Fibroblast of upper back skin (primary cell): ENCODE data around the gene EPHA4.

Source experiments
- DNase-seq: peaks from one replicate; pipeline ENCODE4 v3.0.0-alpha.2; 2013

The EPHA4 gene

GRCh38 chr2:221464971-221465370 is 107.1 kb downstream of the EPHA4 start:
- DNase-seq = no peak

- DNase-seq = no peak
Measured at GRCh38 chr2:221463241-221463896, 108.7 kb downstream of the EPHA4 start.

- peak; percentile 67 for DNase-seq
Measured at GRCh38 chr2:221461901-221462300, 110.2 kb downstream of the EPHA4 start.

GRCh38 chr2:221460136-221460535 is 112.0 kb downstream of the EPHA4 start:
- DNase-seq = no peak

GRCh38 chr2:221458578-221458977 is 113.5 kb downstream of the EPHA4 start:
- DNase-seq = no peak

GRCh38 chr2:221455214-221455613 is 116.9 kb downstream of the EPHA4 start:
- no peak for DNase-seq

- DNase-seq = no peak
Measured at GRCh38 chr2:221454459-221455105, 117.5 kb downstream of the EPHA4 start.

GRCh38 chr2:221451862-221452788 is 120.0 kb downstream of the EPHA4 start:
- DNase-seq = no peak

GRCh38 chr2:221450280-221450679 is 121.8 kb downstream of the EPHA4 start:
- no peak for DNase-seq

GRCh38 chr2:221449406-221449805 is 122.7 kb downstream of the EPHA4 start:
- DNase-seq = no peak

GRCh38 chr2:221448844-221449390 is 123.2 kb downstream of the EPHA4 start:
- no peak for DNase-seq

- no peak for DNase-seq
Measured at GRCh38 chr2:221448057-221448843, 123.9 kb downstream of the EPHA4 start.

GRCh38 chr2:221447310-221447709 is 124.8 kb downstream of the EPHA4 start:
- peak; percentile 58 for DNase-seq

GRCh38 chr2:221446140-221446539 is 126.0 kb downstream of the EPHA4 start:
- no peak for DNase-seq

- DNase-seq = peak; percentile 65
Measured at GRCh38 chr2:221444106-221444505, 128.0 kb downstream of the EPHA4 start.

- peak; percentile 43 for DNase-seq
Measured at GRCh38 chr2:221443645-221444044, 128.5 kb downstream of the EPHA4 start.

GRCh38 chr2:221442128-221442527 is 130.0 kb downstream of the EPHA4 start:
- DNase-seq = no peak

- no peak for DNase-seq
Measured at GRCh38 chr2:221439761-221440479, 132.2 kb downstream of the EPHA4 start.

GRCh38 chr2:221437056-221437455 is 135.0 kb downstream of the EPHA4 start:
- DNase-seq = no peak

- DNase-seq = no peak
Measured at GRCh38 chr2:221435171-221435570, 136.9 kb downstream of the EPHA4 start.

GRCh38 chr2:221434142-221434541 is 138.0 kb downstream of the EPHA4 start:
- no peak for DNase-seq

GRCh38 chr2:221431477-221431876 is 140.6 kb downstream of the EPHA4 start:
- DNase-seq = no peak
